PC-3 (cell line): ENCODE data around the gene ARHGAP6.

Experiments
- EZH2 ChIP-seq: fragments of 300-600 bp; sonication (generic); IDR thresholded peaks from one replicate; pipeline ENCODE4 v1.6.1; 2017; ENCODE audit warnings: antibody characterized with exemption, mild to moderate bottlenecking, low read length; ENCODE audit not compliant: unreplicated experiment
- EZH2phosphoT487 ChIP-seq: fragments of 300-600 bp; sonication (generic); IDR thresholded peaks from 2 replicates; pipeline ENCODE4 v1.6.1; 2018; ENCODE audit warnings: mild to moderate bottlenecking, antibody characterized with exemption, low read length, borderline replicate concordance
- TF ChIP-seq, protein P1 (sequence below): fragments of 300-600 bp; sonication (generic); conservative IDR thresholded peaks from 2 replicates; pipeline ENCODE4 v1.5.1; 2017; ENCODE audit warnings: antibody characterized with exemption, low read depth, mild to moderate bottlenecking, low read length

DNA sequence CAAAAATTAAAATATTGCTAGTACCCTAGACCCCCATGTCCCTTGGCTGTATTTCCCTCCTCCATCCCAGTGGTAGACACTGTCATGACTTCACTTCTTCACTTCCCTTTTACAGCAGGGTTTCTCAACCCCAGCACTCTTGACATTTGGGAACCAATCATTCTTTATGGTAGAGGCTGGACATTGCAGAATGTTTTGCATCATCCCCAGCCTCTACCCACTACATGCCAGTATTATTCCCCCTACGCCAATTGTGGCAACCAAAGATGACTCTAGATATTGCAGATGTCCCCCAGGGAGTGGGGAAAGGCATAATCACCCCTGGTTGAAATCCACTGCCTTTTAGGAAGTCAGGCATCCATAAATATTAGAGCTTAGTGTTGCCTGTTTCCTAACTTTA lies 233.9 kb downstream of the ARHGAP6 start:
- TF ChIP-seq, protein P1, sequence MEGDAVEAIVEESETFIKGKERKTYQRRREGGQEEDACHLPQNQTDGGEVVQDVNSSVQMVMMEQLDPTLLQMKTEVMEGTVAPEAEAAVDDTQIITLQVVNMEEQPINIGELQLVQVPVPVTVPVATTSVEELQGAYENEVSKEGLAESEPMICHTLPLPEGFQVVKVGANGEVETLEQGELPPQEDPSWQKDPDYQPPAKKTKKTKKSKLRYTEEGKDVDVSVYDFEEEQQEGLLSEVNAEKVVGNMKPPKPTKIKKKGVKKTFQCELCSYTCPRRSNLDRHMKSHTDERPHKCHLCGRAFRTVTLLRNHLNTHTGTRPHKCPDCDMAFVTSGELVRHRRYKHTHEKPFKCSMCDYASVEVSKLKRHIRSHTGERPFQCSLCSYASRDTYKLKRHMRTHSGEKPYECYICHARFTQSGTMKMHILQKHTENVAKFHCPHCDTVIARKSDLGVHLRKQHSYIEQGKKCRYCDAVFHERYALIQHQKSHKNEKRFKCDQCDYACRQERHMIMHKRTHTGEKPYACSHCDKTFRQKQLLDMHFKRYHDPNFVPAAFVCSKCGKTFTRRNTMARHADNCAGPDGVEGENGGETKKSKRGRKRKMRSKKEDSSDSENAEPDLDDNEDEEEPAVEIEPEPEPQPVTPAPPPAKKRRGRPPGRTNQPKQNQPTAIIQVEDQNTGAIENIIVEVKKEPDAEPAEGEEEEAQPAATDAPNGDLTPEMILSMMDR = no peak
- TF ChIP-seq EZH2 = no peak
- TF ChIP-seq EZH2phosphoT487 = no peak
